Brain pericyte (primary cell): ENCODE measurements around the gene HSD17B2.
A peak's percentile ranks its signal among the peaks of the same experiment; 100 is the strongest.
"Not testable (repeated sequence)": the region's sequence is repeated elsewhere in the genome, so short reads cannot be mapped to it uniquely, and the experiment has no call there.

Experiments used
- DNase-seq: peaks from one replicate; pipeline ENCODE4 v3.0.0-alpha.2; 2012; ENCODE audit warnings: low read depth, low spot score

HSD17B2 gene

GRCh38 chr16:82124651-82125050 lies 89.6 kb downstream of the HSD17B2 start:
- no peak for DNase-seq

GRCh38 chr16:82129881-82130280 lies 94.8 kb downstream of the HSD17B2 start:
- no peak for DNase-seq

DNA sequence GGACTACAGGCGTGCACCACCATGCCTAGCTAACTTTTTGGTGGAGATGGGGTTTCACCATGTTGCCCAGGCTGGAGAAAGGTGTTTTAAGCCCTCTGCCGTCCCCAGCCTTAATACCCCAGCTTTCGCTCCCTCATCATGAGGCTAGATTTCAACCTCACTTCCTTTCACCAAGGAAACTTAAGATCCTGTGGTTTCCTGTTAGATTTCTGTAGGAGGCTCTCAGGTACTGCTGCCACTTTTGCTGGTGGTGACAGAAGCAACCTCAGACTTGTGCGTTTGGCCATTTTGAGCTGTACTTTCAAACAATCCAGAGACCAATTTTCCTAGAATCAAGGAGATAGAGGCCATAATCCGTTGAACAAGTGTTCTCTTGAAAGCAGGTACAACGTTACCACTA lies 98.7 kb downstream of the HSD17B2 start:
- DNase-seq, result no peak

GRCh38 chr16:82134846-82135245 lies 99.8 kb downstream of the HSD17B2 start:
- no peak for DNase-seq

GRCh38 chr16:82135844-82136243 lies 100.8 kb downstream of the HSD17B2 start:
- DNase-seq, result no peak

GRCh38 chr16:82136956-82137821 lies 102.1 kb downstream of the HSD17B2 start:
- DNase-seq, result peak; percentile 26

DNA sequence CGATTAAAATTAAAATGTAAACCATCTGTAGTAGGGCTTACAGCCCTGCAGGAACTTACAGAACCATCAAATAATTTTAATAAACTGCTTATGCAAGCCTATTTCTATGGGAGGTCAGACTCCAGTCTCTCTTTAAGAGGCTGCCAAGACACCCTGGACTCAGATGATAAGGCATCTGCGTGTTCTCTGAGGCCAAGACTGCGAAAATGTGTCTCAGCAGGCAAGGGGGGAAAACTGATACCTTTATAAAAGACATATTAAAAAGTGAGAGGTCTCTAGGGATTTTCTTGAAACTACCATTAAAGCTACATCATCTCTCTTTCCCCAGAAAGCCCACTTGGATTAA lies 102.7 kb downstream of the HSD17B2 start:
- no peak for DNase-seq

DNA sequence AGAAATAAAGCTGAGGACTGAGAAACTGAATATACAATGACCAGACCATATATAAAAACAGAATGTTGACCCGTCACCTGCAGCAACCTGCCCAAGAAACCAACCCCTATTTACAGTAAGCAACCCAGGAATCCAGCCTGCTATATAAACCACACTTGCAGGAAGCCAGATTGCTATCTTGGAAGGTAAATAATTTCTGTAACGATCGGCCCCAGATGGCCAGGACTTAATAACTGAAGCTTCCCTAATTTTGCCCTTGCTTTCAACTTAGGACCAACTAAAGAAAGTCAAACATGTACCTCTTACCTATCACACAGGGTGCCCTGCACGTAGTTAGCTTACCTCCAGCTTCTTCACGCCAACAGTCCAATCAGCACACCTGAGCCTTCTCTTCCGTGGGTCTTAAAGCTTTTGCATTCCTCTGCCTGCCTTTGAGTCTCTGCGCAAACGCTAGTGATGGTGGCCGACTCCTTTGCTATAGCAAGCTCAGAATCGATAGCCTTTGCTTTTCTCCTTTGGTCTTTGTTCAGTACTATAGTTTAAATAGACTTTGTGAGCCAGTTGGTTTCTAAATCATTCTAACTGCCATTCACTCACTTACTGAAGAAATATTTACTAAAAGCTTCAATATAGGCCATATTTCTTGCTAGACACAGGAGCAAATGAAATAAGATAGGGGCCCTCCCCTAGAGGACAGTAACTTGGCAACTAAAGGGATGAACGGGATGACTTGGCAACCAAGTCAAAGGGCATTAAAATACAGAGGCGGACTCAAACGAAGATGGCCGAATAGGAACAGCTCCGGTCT lies 103.6 kb downstream of the HSD17B2 start:
- no peak for DNase-seq

DNA sequence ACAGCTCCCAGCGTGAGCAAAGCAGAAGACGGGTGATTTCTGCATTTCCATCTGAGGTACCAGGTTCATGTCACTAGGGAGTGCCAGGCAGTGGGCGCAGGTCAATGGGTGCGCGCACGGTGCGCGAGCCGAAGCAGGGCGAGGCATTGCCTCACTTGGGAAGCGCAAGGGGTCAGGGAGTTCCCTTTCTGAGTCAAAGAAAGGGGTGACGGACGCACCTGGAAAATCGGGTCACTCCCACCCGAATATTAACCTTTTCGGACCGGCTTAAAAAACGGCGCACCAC lies 104.2 kb downstream of the HSD17B2 start:
- DNase-seq, result not testable (repeated sequence)

DNA sequence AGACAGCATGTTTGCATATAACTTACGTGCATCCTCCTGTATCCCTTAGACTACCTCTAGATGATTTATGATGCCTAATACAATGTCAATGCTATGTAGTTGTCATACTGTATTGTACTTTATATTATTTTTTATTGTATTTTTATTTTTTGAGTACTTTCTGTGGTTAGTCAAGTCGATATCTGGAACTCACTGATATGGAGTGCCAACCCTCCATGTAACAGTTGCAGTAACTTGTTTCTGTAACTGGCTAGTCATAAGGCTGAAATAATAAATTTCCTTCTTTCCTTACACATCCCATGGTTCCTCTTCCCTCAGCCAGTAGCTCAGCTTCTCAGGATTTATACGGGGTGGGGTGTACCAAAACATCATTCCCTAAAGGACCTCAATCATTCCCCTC lies 111.5 kb downstream of the HSD17B2 start:
- DNase-seq, result no peak

DNA sequence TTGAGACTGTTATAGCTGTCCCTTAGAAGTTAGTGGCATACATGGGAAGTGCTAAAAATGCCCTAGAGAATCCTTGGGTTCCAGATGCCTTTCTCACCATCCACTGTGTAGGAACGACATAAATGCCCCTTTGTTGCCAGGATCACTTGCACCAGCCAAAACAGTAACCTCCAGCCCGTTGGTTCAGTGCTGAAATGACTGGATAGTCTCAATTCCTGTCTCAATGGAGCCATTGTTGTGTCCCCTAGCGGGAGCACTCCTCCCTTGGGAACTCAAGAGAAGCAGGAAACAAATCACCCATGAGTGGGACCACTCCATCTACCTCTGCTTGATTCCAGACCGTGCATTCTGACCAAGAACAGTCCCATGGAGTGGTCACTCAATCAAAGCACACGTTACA lies 111.9 kb downstream of the HSD17B2 start:
- no peak for DNase-seq

GRCh38 chr16:82147546-82147945 lies 112.5 kb downstream of the HSD17B2 start:
- no peak for DNase-seq
